IMR-90 (cell line): Measurements from ENCODE around the gene PRKCB. TPM values are rescaled to one million over a fixed set of nuclear protein-coding genes. Genes with fewer than 3 reads are reported as not detected.

ENCODE experiments used
- ATAC-seq: fragments of 200-7000 bp; cut with Tn5 transposase; 2 replicates; pipeline ENCODE4 v1.9.1; 2020; ENCODE audit warnings: low read depth, mild to moderate bottlenecking, moderate library complexity
- BruUV-seq: library from RNA; stranded (reverse); fragments of 400-500 nt; replicated peaks from 2 replicates; lab custom pipeline; 2021; lab: Mats Ljungman, UMichigan
- CTCF ChIA-PET: fragments of 300-600 bp; formaldehyde crosslinking; extraction: SDS; loops from one replicate; lab custom pipeline; 2021; ENCODE audit warnings: antibody characterized with exemption; lab: Yijun Ruan, JAX
- POLR2A ChIA-PET: fragments of 300-600 bp; sonication (Branson Sonifier 250); formaldehyde crosslinking; loops from one replicate; lab custom pipeline; 2022; ENCODE audit warnings: antibody characterized with exemption; ENCODE audit not compliant: unreplicated experiment; lab: Charles Lee
- DNase-seq: peaks from one replicate; pipeline ENCODE4 v3.0.0; 2013
- H2AFZ ChIP-seq: replicated peaks from 2 replicates; pipeline ENCODE3; 2013; ENCODE audit warnings: low read length, mild to moderate bottlenecking; ENCODE audit not compliant: poor library complexity
- H2AK5ac ChIP-seq: 2 replicates; pipeline ENCODE4 v1.6.1; 2013; ENCODE audit warnings: low read depth, low read length, inconsistent platforms
- H2AK9ac ChIP-seq: replicated peaks from 2 replicates; pipeline ENCODE3; 2013; ENCODE audit warnings: mild to moderate bottlenecking, low read depth, low read length, moderate library complexity; ENCODE audit not compliant: poor library complexity
- H2BK120ac ChIP-seq: 2 replicates; pipeline ENCODE4 v1.6.1; 2013; ENCODE audit warnings: low read depth, low read length, inconsistent platforms
- H2BK15ac ChIP-seq: 3 replicates; pipeline ENCODE4 v1.6.1; 2013; ENCODE audit warnings: low read depth, low read length, inconsistent platforms
- H2BK20ac ChIP-seq: 2 replicates; pipeline ENCODE4 v1.6.1; 2013; ENCODE audit warnings: low read depth, mild to moderate bottlenecking, inconsistent platforms, low read length, moderate library complexity
- H2BK5ac ChIP-seq: 2 replicates; pipeline ENCODE4 v1.6.1; 2013; ENCODE audit warnings: mild to moderate bottlenecking, low read depth, low read length, inconsistent platforms; ENCODE audit not compliant: poor library complexity, severe bottlenecking
- H3K14ac ChIP-seq: replicated peaks from 2 replicates; pipeline ENCODE4 v1.6.1; 2013; ENCODE audit warnings: low read depth, low read length, inconsistent platforms
- H3K18ac ChIP-seq: 2 replicates; pipeline ENCODE4 v1.6.1; 2013; ENCODE audit warnings: low read depth, low read length, control low read depth
- H3K23ac ChIP-seq: 2 replicates; pipeline ENCODE4 v1.6.1; 2013; ENCODE audit warnings: low read depth, low read length, inconsistent platforms
- H3K27ac ChIP-seq: 2 replicates; pipeline ENCODE4 v1.5.1; 2013; ENCODE audit warnings: mild to moderate bottlenecking, control low read depth, low read length; ENCODE audit not compliant: insufficient read depth
- H3K27me3 ChIP-seq: 2 replicates; pipeline ENCODE4 v1.6.1; 2013; ENCODE audit warnings: low read length; ENCODE audit not compliant: control insufficient read depth, insufficient read depth
- H3K36me3 ChIP-seq: 2 replicates; pipeline ENCODE4 v1.6.1; 2013; ENCODE audit warnings: low read length, mixed read lengths; ENCODE audit not compliant: control insufficient read depth, insufficient read depth
- H3K4ac ChIP-seq: 2 replicates; pipeline ENCODE4 v1.6.1; 2013; ENCODE audit warnings: low read depth, low read length, inconsistent platforms
- H3K4me1 ChIP-seq: 2 replicates; pipeline ENCODE4 v1.6.1; 2013; ENCODE audit warnings: low read length, mixed read lengths; ENCODE audit not compliant: control insufficient read depth, insufficient read depth
- H3K4me2 ChIP-seq: 2 replicates; pipeline ENCODE4 v1.6.1; 2013; ENCODE audit warnings: low read depth, mild to moderate bottlenecking, control low read depth, low read length, moderate library complexity
- H3K4me3 ChIP-seq: 2 replicates; pipeline ENCODE4 v1.5.1; 2013; ENCODE audit warnings: low read depth, mild to moderate bottlenecking, control low read depth, low read length, moderate library complexity; ENCODE audit not compliant: insufficient read depth
- H3K56ac ChIP-seq: 2 replicates; pipeline ENCODE4 v1.6.1; 2013; ENCODE audit warnings: low read length, inconsistent platforms; ENCODE audit not compliant: insufficient read depth; ENCODE audit errors: extremely low read depth
- H3K79me1 ChIP-seq, 2 experiments: 2 replicates each; pipeline ENCODE4 v1.6.1; 2013; ENCODE audit warnings: low read length in 2 of 2, inconsistent platforms in 1 of 2, low read depth in 1 of 2
- H3K9ac ChIP-seq: 2 replicates; pipeline ENCODE4 v1.6.1; 2013; ENCODE audit warnings: low read depth, low read length, control low read depth
- H3K9me1 ChIP-seq: 2 replicates; pipeline ENCODE4 v1.6.1; 2013; ENCODE audit warnings: low read length, inconsistent platforms; ENCODE audit not compliant: insufficient read depth
- H3K9me3 ChIP-seq: 2 replicates; pipeline ENCODE4 v1.6.1; 2013; ENCODE audit warnings: low read length; ENCODE audit not compliant: control insufficient read depth, insufficient read depth
- H4K20me1 ChIP-seq: 2 replicates; pipeline ENCODE4 v1.6.1; 2013; ENCODE audit warnings: low read length, inconsistent platforms; ENCODE audit not compliant: insufficient read depth
- H4K5ac ChIP-seq: 2 replicates; pipeline ENCODE4 v1.6.1; 2013; ENCODE audit warnings: mild to moderate bottlenecking, low read depth, low read length, control low read depth
- H4K8ac ChIP-seq, 2 experiments: 2 replicates each; pipeline ENCODE4 v1.6.1; 2013; ENCODE audit warnings: low read depth in 2 of 2, low read length in 2 of 2, control low read depth in 1 of 2, inconsistent platforms in 1 of 2
- H4K91ac ChIP-seq: 2 replicates; pipeline ENCODE4 v1.6.1; 2013; ENCODE audit warnings: low read depth, low read length, inconsistent platforms; ENCODE audit not compliant: insufficient read depth
- BHLHE40 ChIP-seq: fragments of 150-350 bp; IDR thresholded peaks from 2 replicates; pipeline ENCODE4 v1.6.1; 2016; ENCODE audit warnings: mild to moderate bottlenecking, low read depth, low read length
- CEBPB ChIP-seq: IDR thresholded peaks from 2 replicates; pipeline ENCODE4 v1.6.1; 2012; ENCODE audit warnings: low read depth, low read length, improper control_type of control experiment
- CHD1 ChIP-seq: IDR thresholded peaks from 2 replicates; pipeline ENCODE4 v1.6.1; 2012; ENCODE audit warnings: low read depth, low read length, improper control_type of control experiment
- FOS ChIP-seq: fragments of 150-350 bp; IDR thresholded peaks from 2 replicates; pipeline ENCODE4 v1.6.1; 2016; ENCODE audit warnings: low read depth, low read length
- MAFK ChIP-seq: IDR thresholded peaks from 2 replicates; pipeline ENCODE4 v1.6.1; 2012; ENCODE audit warnings: low read depth, low read length, improper control_type of control experiment
- MAZ ChIP-seq: IDR thresholded peaks from 2 replicates; pipeline ENCODE4 v1.6.1; 2012; ENCODE audit warnings: low read depth, mild to moderate bottlenecking, low read length, improper control_type of control experiment, moderate library complexity, borderline replicate concordance
- MXI1 ChIP-seq: IDR thresholded peaks from 2 replicates; pipeline ENCODE4 v1.6.1; 2012; ENCODE audit warnings: low read depth, mild to moderate bottlenecking, low read length, moderate library complexity, borderline replicate concordance
- NFE2L2 ChIP-seq: fragments of 150-350 bp; IDR thresholded peaks from 2 replicates; pipeline ENCODE4 v1.6.1; 2016; ENCODE audit warnings: low read depth, mild to moderate bottlenecking, low read length
- POLR2A ChIP-seq: IDR thresholded peaks from 2 replicates; pipeline ENCODE4 v1.6.1; 2012; ENCODE audit warnings: mild to moderate bottlenecking, low read depth, low read length
- RAD21 ChIP-seq: IDR thresholded peaks from 2 replicates; pipeline ENCODE4 v1.6.1; 2012; ENCODE audit warnings: low read length, improper control_type of control experiment
- RCOR1 ChIP-seq: IDR thresholded peaks from 2 replicates; pipeline ENCODE4 v1.6.1; 2012; ENCODE audit warnings: mild to moderate bottlenecking, low read length, improper control_type of control experiment; ENCODE audit not compliant: insufficient replicate concordance
- RFX5 ChIP-seq: IDR thresholded peaks from 2 replicates; pipeline ENCODE4 v1.8.0; 2012; ENCODE audit warnings: low read depth, mild to moderate bottlenecking, low read length, moderate library complexity
- SMC3 ChIP-seq: fragments of 150-350 bp; IDR thresholded peaks from 2 replicates; pipeline ENCODE4 v1.6.1; 2016; ENCODE audit warnings: low read depth, mild to moderate bottlenecking, antibody characterized with exemption, low read length, moderate library complexity
- USF2 ChIP-seq: fragments of 150-350 bp; IDR thresholded peaks from 2 replicates; pipeline ENCODE4 v1.6.1; 2017; ENCODE audit warnings: mild to moderate bottlenecking, antibody characterized with exemption, low read length, low read depth
- WGBS, 2 experiments: methylation state at CpG; one replicate each; pipeline versions ENCODE4 v1.1.5 to v1.1.7; 2013; ENCODE audit warnings: missing lambda C conversion rate in 2 of 2; ENCODE audit not compliant: insufficient read length in 1 of 2; ENCODE audit errors: extremely low coverage in 2 of 2; 5-methylcytosine and 5-hydroxymethylcytosine counted together
- dilution Hi-C: fragments of 300-500 bp; cut with HindIII; formaldehyde crosslinking; loops from one replicate; pipeline ENCODE4 v1.14.3; 2018; ENCODE audit warnings: low sequenced_read_pairs; ENCODE audit not compliant: unreplicated experiment
- in situ Hi-C: fragments of 300-500 bp; cut with MboI; formaldehyde crosslinking; loops from 3 replicates; pipeline ENCODE4 v1.14.3; 2019; ENCODE audit warnings: low sequenced_read_pairs, inconsistent platforms, mixed read lengths
- intact Hi-C: fragments of 100-400 bp; cut with micrococcal nuclease; formaldehyde crosslinking; loops from 2 replicates; pipeline ENCODE4 v1.10.0; 2022
- polyA plus RNA-seq, 3 experiments: library from polyadenylated mRNA; depleted of rRNA; stranded (reverse); fragments of >200 nt; gene quantifications; 2 replicates each; pipeline ENCODE4 v1.2.3, GENCODE V29; 2012; ENCODE audit warnings: low replicate concordance in 1 of 3
- total RNA-seq: library from RNA; depleted of rRNA; stranded (reverse); fragments of >200 nt; gene quantifications from 2 replicates; pipeline ENCODE4 v1.2.3, GENCODE V29; 2012
- TF ChIP-seq, protein P1 (sequence below): fragments of 150-350 bp; IDR thresholded peaks from 2 replicates; pipeline ENCODE4 v1.6.1; 2016; ENCODE audit warnings: low read depth, mild to moderate bottlenecking, low read length, moderate library complexity, borderline replicate concordance
- TF ChIP-seq, protein P2 (sequence below): conservative IDR thresholded peaks from 2 replicates; pipeline ENCODE4 v1.5.1; 2012; ENCODE audit warnings: mild to moderate bottlenecking, low read depth, low read length, improper control_type of control experiment

The PRKCB gene
- total and polyA plus RNA-seq, 2 of the 4 experiments (the other 2 are of a cell fraction): under 0.01 TPM; not detected in 1

DNA sequence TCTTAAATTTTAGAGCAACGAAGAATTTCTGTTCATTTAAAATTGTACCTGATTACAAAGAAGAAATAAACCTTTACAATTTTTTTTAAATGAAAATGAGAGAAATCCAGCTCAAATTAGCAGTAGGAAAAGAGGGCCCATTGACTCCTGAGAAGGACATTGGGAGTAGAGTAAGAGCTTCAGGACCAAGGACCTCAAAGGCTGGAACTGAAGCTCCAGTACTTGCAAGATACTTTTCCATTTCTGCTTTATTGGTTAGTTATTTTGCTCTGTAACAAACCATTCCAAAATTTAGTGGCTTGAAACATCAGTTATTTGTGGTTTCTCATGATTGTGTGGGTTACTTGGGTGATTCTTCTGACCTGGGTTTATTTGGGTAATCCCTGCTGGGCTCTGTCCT, 165.9 kb downstream of the PRKCB start:
- BruUV-seq: no TSS peak
- Histone ChIP-seq H4K5ac (no peak overlapping the region), H3K36me3 (no peaks in the 10 kb centered on the region), H2AFZ (no peak overlapping the region), H2AK5ac (no peak overlapping the region), H3K56ac (no peak overlapping the region), H3K4me2 (no peak overlapping the region), H3K9ac (no peak overlapping the region), H4K91ac (no peak overlapping the region), H3K14ac (no peak overlapping the region), H2AK9ac (no peak overlapping the region), H2BK5ac (no peak overlapping the region), H3K4me1 (no peaks in the 10 kb centered on the region), H3K18ac (no peak overlapping the region), H3K4me3 (no peak overlapping the region), H3K23ac (no peak overlapping the region), H3K27me3 (no peaks in the 10 kb centered on the region), H2BK120ac (no peak overlapping the region), H3K9me1 (no peaks in the 10 kb centered on the region), H2BK15ac (no peak overlapping the region), H4K20me1 (no peaks in the 10 kb centered on the region), H3K27ac (no peak overlapping the region), H3K9me3 (no peaks in the 10 kb centered on the region), H3K79me1 (no peaks in the 10 kb centered on the region), H2BK20ac (no peak overlapping the region), H3K4ac (no peak overlapping the region), H4K8ac (no peak overlapping the region)
- ATAC-seq: no peak
- POLR2A ChIA-PET: no interaction called here
- in situ Hi-C loops (no loop called here), intact Hi-C loops (no loop called here), dilution Hi-C loops (no loop called here)
- CTCF ChIA-PET: no interaction called here
- DNase-seq: no peak
- WGBS, 2 experiments: no CpG with 5 or more reads among the region's 1 CpG
- TF ChIP-seq RAD21 (no peak), NFE2L2 (no peak), MAFK (no peak), SMC3 (no peak), CHD1 (no peak), BHLHE40 (no peak), CEBPB (no peak), RFX5 (no peak), FOS (no peak), MAZ (no peak), USF2 (no peak), RCOR1 (no peak), MXI1 (no peak), POLR2A (no peak)
- TF ChIP-seq, protein P1, sequence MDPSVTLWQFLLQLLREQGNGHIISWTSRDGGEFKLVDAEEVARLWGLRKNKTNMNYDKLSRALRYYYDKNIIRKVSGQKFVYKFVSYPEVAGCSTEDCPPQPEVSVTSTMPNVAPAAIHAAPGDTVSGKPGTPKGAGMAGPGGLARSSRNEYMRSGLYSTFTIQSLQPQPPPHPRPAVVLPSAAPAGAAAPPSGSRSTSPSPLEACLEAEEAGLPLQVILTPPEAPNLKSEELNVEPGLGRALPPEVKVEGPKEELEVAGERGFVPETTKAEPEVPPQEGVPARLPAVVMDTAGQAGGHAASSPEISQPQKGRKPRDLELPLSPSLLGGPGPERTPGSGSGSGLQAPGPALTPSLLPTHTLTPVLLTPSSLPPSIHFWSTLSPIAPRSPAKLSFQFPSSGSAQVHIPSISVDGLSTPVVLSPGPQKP: no peak
- TF ChIP-seq, protein P2, sequence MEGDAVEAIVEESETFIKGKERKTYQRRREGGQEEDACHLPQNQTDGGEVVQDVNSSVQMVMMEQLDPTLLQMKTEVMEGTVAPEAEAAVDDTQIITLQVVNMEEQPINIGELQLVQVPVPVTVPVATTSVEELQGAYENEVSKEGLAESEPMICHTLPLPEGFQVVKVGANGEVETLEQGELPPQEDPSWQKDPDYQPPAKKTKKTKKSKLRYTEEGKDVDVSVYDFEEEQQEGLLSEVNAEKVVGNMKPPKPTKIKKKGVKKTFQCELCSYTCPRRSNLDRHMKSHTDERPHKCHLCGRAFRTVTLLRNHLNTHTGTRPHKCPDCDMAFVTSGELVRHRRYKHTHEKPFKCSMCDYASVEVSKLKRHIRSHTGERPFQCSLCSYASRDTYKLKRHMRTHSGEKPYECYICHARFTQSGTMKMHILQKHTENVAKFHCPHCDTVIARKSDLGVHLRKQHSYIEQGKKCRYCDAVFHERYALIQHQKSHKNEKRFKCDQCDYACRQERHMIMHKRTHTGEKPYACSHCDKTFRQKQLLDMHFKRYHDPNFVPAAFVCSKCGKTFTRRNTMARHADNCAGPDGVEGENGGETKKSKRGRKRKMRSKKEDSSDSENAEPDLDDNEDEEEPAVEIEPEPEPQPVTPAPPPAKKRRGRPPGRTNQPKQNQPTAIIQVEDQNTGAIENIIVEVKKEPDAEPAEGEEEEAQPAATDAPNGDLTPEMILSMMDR: no peak
